CD8-positive, alpha-beta memory T cell (primary cell): Measurements from ENCODE around the gene ST8SIA5. TPM values are rescaled to one million over a fixed set of nuclear protein-coding genes. Genes with fewer than 3 reads are reported as not detected.

Source experiments
- CTCF ChIA-PET: fragments of 350-600 bp; sonication (Branson Sonifier 250); formaldehyde crosslinking; loops from one replicate; lab custom pipeline; 2021; ENCODE audit warnings: antibody characterized with exemption; lab: Charles Lee
- POLR2A ChIA-PET: fragments of 350-600 bp; sonication (Branson Sonifier 250); formaldehyde crosslinking; loops from one replicate; lab custom pipeline; 2021; ENCODE audit warnings: antibody characterized with exemption; lab: Charles Lee
- DNase-seq, 5 donors: peaks; one replicate each; pipeline versions ENCODE4 v3.0.0 to v3.0.0-alpha.2; 2020 to 2022; ENCODE audit warnings: mixed read lengths in 1 of 5
- H3K27ac ChIP-seq: one replicate; pipeline ENCODE4 v1.7.0; 2013; ENCODE audit warnings: low read depth, mild to moderate bottlenecking, low read length, moderate library complexity
- H3K27me3 ChIP-seq: 2 replicates; pipeline ENCODE4 v1.7.0; 2013; ENCODE audit warnings: low read length, mild to moderate bottlenecking; ENCODE audit not compliant: insufficient read depth, poor library complexity, severe bottlenecking
- H3K36me3 ChIP-seq: 2 replicates; pipeline ENCODE4 v1.7.0; 2013; ENCODE audit warnings: mild to moderate bottlenecking, low read length, moderate library complexity; ENCODE audit not compliant: insufficient read depth
- H3K4me1 ChIP-seq: 2 replicates; pipeline ENCODE4 v1.7.0; 2013; ENCODE audit warnings: mild to moderate bottlenecking, low read length, moderate library complexity; ENCODE audit not compliant: insufficient read depth
- H3K4me3 ChIP-seq: 2 replicates; pipeline ENCODE4 v1.7.0; 2013; ENCODE audit warnings: mild to moderate bottlenecking, low read length
- H3K9me3 ChIP-seq: 2 replicates; pipeline ENCODE4 v1.7.0; 2013; ENCODE audit warnings: mild to moderate bottlenecking, low read length
- H3K27ac Mint-ChIP-seq, 8 donors: one replicate each; pipeline ENCODE4 v1.8.0; 2020 to 2021; ENCODE audit warnings: mixed read lengths in 8 of 8, mild to moderate bottlenecking in 6 of 8, inconsistent platforms in 3 of 8, moderate library complexity in 3 of 8
- H3K27me3 Mint-ChIP-seq, 2 donors: one replicate each; pipeline ENCODE4 v1.8.0; 2020 to 2021; ENCODE audit warnings: mixed read lengths in 2 of 2, mild to moderate bottlenecking in 1 of 2, moderate library complexity in 1 of 2
- H3K36me3 Mint-ChIP-seq, 3 donors: one replicate each; pipeline ENCODE4 v1.8.0; 2020 to 2021; ENCODE audit warnings: mixed read lengths in 3 of 3, inconsistent platforms in 1 of 3, mild to moderate bottlenecking in 1 of 3
- H3K4me1 Mint-ChIP-seq, 3 donors: one replicate each; pipeline ENCODE4 v1.8.0; 2020 to 2021; ENCODE audit warnings: mixed read lengths in 3 of 3, inconsistent platforms in 1 of 3, mild to moderate bottlenecking in 1 of 3
- H3K4me3 Mint-ChIP-seq, 7 donors: one replicate each; pipeline ENCODE4 v1.8.0; 2020 to 2021; ENCODE audit warnings: mixed read lengths in 7 of 7, mild to moderate bottlenecking in 6 of 7, moderate library complexity in 4 of 7, inconsistent platforms in 2 of 7
- H3K9me3 Mint-ChIP-seq, 5 donors: one replicate each; pipeline ENCODE4 v1.8.0; 2020 to 2022; ENCODE audit warnings: mixed read lengths in 5 of 5, mild to moderate bottlenecking in 3 of 5, moderate library complexity in 2 of 5, inconsistent platforms in 1 of 5
- polyA plus RNA-seq: library from polyadenylated mRNA; unstranded; fragments of 300-500 nt; fragmentation: Illumina TruSeq; gene quantifications from one replicate; pipeline ENCODE4 v1.2.3, GENCODE V29; 2021
- total RNA-seq, 2 experiments: library from RNA; stranded (reverse); gene quantifications; one replicate each; pipeline ENCODE4 v1.2.3, GENCODE V29; 2021

ST8SIA5 gene
- total and polyA plus RNA-seq, 3 experiments from 2014 or later = 0.23 TPM; not detected in 2

- Histone ChIP-seq H3K27me3 (no peaks in the 10 kb centered on the region), H3K36me3 (no peaks in the 10 kb centered on the region), H3K9me3 (no peaks in the 10 kb centered on the region), H3K27ac (no peak overlapping the region), H3K4me3 (no peak overlapping the region), H3K4me1 (no peaks in the 10 kb centered on the region)
- Mint-ChIP-seq H3K4me3 (no peak overlapping the region), H3K36me3 (peaks cover 0 to 9% (median 0%) of the 10 kb centered on the region in 3 donors), H3K4me1 (no peaks in the 10 kb centered on the region), H3K27me3 (peaks cover 7 to 10% of the 10 kb centered on the region in 2 donors), H3K27ac (no peak overlapping the region), H3K9me3 (peaks cover 2 to 21% (median 12%) of the 10 kb centered on the region in 5 donors)
- CTCF ChIA-PET = no interaction called here
- POLR2A ChIA-PET = no interaction called here
- DNase-seq = no peak
Observed at GRCh38 chr18:46727177-46727576, 29.7 kb downstream of the ST8SIA5 start.

GRCh38 chr18:46725310-46725709 is 31.5 kb downstream of the ST8SIA5 start:
- peaks cover 7 to 13% of the 10 kb centered on the region in 2 donors for H3K27me3 Mint-ChIP-seq
- peaks cover under 1 to 12% (median 7%) of the 10 kb centered on the region in 5 donors for H3K9me3 Mint-ChIP-seq
- ChIA-PET CTCF (no interaction called here), POLR2A (no interaction called here)
- no peak overlapping the region for H3K27ac Mint-ChIP-seq
- peaks cover 0 to 9% (median 0%) of the 10 kb centered on the region in 3 donors for H3K36me3 Mint-ChIP-seq
- H3K4me1 Mint-ChIP-seq = no peaks in the 10 kb centered on the region
- no peak for DNase-seq
- Histone ChIP-seq H3K4me3 (no peak overlapping the region), H3K4me1 (no peaks in the 10 kb centered on the region), H3K36me3 (no peaks in the 10 kb centered on the region), H3K27me3 (no peaks in the 10 kb centered on the region), H3K27ac (no peak overlapping the region), H3K9me3 (no peaks in the 10 kb centered on the region)
- no peak overlapping the region for H3K4me3 Mint-ChIP-seq

DNA sequence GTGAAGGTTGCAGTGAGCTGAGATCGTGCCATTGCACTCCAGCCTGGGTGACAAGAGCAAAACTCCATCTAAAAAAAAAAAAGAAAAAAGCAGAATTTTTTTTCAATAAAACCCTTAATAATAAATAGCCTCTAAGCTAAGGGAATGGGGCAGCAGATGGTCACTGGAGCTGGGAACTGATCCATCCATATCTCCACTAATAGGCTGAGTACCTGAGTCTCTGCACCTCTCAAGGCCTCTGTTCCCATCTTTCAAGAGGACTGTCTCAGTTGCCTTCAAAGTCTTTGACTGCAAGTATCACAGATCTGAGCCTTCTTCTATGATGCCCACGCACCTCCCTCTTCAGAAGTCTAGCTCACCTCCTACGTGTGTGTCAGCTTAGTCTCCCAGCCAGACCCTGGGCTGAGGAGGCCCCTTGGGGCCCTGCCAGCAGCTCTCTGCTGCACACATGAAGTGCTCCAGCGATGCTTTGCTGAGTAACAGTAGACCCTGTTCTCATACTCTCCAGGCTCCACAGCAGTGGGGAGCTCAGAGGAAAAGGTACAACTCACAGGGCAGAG is 32.9 kb downstream of the ST8SIA5 start:
- Histone ChIP-seq H3K27ac (no peak overlapping the region), H3K9me3 (no peaks in the 10 kb centered on the region), H3K4me3 (no peak overlapping the region), H3K27me3 (no peaks in the 10 kb centered on the region), H3K4me1 (no peaks in the 10 kb centered on the region), H3K36me3 (no peaks in the 10 kb centered on the region)
- H3K4me3 Mint-ChIP-seq = no peak overlapping the region
- H3K36me3 Mint-ChIP-seq = peaks cover 0 to under 1% (median 0%) of the 10 kb centered on the region in 3 donors
- no peaks in the 10 kb centered on the region for H3K4me1 Mint-ChIP-seq
- no peak for DNase-seq
- H3K27me3 Mint-ChIP-seq = peaks cover 7 to 14% of the 10 kb centered on the region in 2 donors
- no peaks in the 10 kb centered on the region for H3K9me3 Mint-ChIP-seq
- CTCF ChIA-PET = no interaction called here
- H3K27ac Mint-ChIP-seq = no peak overlapping the region
- POLR2A ChIA-PET = no interaction called here

DNA sequence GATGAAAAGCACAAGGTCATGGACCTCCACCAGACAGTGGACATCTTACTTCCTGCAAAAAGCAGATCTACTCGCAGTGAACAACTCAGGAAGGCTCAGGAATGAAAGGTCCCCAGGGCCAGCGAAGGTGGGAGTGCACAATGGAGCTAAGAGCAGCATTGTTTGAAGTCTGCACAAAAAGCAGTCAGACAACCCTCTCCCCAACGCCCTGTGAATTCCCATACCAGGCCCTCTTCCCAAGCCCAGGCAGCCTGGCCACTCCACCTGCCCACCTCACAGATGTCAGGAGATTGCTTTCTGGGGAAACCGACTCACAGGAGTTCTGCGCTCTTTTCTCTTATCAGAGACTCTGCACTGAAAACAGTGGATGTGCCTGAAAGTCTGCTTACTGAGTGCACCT is 34.8 kb downstream of the ST8SIA5 start:
- CTCF ChIA-PET = no interaction called here
- no peaks in the 10 kb centered on the region for H3K36me3 Mint-ChIP-seq
- no peaks in the 10 kb centered on the region for H3K9me3 Mint-ChIP-seq

DNA sequence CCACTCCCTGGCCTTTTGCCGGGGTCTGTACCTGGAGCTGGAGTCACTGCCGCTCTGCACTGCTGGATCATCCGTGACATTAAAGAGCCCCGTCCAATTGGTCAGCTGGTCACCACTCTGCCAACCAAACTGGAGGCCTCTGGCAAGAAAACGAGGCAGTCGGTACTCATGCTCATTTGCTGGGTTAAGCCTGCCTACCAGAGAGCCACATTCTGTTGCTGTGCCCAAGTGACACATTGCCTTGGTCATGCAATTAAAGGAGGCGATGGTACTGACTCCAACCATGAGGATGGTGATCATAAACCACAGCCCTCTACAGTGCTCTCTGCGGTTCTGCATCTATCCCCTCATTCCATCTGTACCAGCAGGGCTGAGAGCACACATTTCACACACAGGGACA is 35.5 kb downstream of the ST8SIA5 start:
- no peaks in the 10 kb centered on the region for H3K27me3 ChIP-seq
- CTCF ChIA-PET = no interaction called here

More for the DNA sequence above, 34.8 kb downstream of the ST8SIA5 start:
- no peaks in the 10 kb centered on the region for H3K4me1 Mint-ChIP-seq
- peaks cover 12 to 20% of the 10 kb centered on the region in 2 donors for H3K27me3 Mint-ChIP-seq
- no peak for DNase-seq
- no peak overlapping the region for H3K4me3 Mint-ChIP-seq
- Histone ChIP-seq H3K4me1 (no peaks in the 10 kb centered on the region), H3K9me3 (no peaks in the 10 kb centered on the region), H3K27me3 (no peaks in the 10 kb centered on the region), H3K4me3 (no peak overlapping the region), H3K36me3 (no peaks in the 10 kb centered on the region), H3K27ac (no peak overlapping the region)
- POLR2A ChIA-PET = no interaction called here
- H3K27ac Mint-ChIP-seq = no peak overlapping the region

GRCh38 chr18:46720521-46720920 is 36.3 kb downstream of the ST8SIA5 start:
- no peak overlapping the region for H3K27ac Mint-ChIP-seq
- no peaks in the 10 kb centered on the region for H3K36me3 Mint-ChIP-seq
- no peak overlapping the region for H3K27ac ChIP-seq
- no peaks in the 10 kb centered on the region for H3K4me1 Mint-ChIP-seq
- H3K4me3 ChIP-seq = no peak overlapping the region
- no peak overlapping the region for H3K4me3 Mint-ChIP-seq
- H3K27me3 ChIP-seq = no peaks in the 10 kb centered on the region
- no peaks in the 10 kb centered on the region for H3K9me3 ChIP-seq
- peaks cover 12 to 20% of the 10 kb centered on the region in 2 donors for H3K27me3 Mint-ChIP-seq
- H3K4me1 ChIP-seq = no peaks in the 10 kb centered on the region
- H3K36me3 ChIP-seq = no peaks in the 10 kb centered on the region
- CTCF ChIA-PET = no interaction called here
- no peak for DNase-seq
- no peaks in the 10 kb centered on the region for H3K9me3 Mint-ChIP-seq
- POLR2A ChIA-PET = no interaction called here

More for the DNA sequence above, 35.5 kb downstream of the ST8SIA5 start:
- DNase-seq = no peak
- no peaks in the 10 kb centered on the region for H3K36me3 ChIP-seq
- H3K4me3 Mint-ChIP-seq = no peak overlapping the region
- H3K27ac ChIP-seq = no peak overlapping the region
- H3K4me1 Mint-ChIP-seq = no peaks in the 10 kb centered on the region
- H3K36me3 Mint-ChIP-seq = no peaks in the 10 kb centered on the region
- H3K4me3 ChIP-seq = no peak overlapping the region
- H3K9me3 ChIP-seq = no peaks in the 10 kb centered on the region
- H3K27ac Mint-ChIP-seq = no peak overlapping the region
- POLR2A ChIA-PET = no interaction called here
- H3K9me3 Mint-ChIP-seq = no peaks in the 10 kb centered on the region
- H3K27me3 Mint-ChIP-seq = peaks cover 12 to 20% of the 10 kb centered on the region in 2 donors
- no peaks in the 10 kb centered on the region for H3K4me1 ChIP-seq

DNA sequence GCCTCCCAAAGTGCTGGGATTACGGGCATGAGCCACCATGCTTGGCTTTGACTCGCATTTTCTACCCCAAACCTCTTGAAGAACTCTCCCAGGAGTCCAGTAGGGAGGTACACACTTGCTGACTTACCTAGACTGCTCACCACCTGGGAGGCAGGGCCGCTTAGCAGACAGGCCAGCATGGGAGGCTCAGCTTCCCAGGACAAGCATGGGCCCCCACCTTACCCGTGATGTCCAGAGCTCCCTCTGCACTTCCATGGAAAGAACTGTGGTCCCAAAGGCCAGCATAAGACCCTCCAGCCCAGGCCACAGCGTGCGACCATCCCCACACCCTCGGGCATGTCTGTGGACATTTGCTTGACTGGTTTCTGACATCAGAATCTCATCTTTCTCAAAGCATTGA is 36.8 kb downstream of the ST8SIA5 start:
- H3K4me1 Mint-ChIP-seq = no peaks in the 10 kb centered on the region
- ChIA-PET CTCF (no interaction called here), POLR2A (no interaction called here)
- H3K9me3 Mint-ChIP-seq = no peaks in the 10 kb centered on the region
- peaks cover 12 to 20% of the 10 kb centered on the region in 2 donors for H3K27me3 Mint-ChIP-seq
- Histone ChIP-seq H3K4me3 (no peak overlapping the region), H3K27me3 (no peaks in the 10 kb centered on the region), H3K27ac (no peak overlapping the region), H3K36me3 (no peaks in the 10 kb centered on the region), H3K9me3 (no peaks in the 10 kb centered on the region), H3K4me1 (no peaks in the 10 kb centered on the region)
- H3K27ac Mint-ChIP-seq = no peak overlapping the region
- no peaks in the 10 kb centered on the region for H3K36me3 Mint-ChIP-seq
- no peak overlapping the region for H3K4me3 Mint-ChIP-seq
- DNase-seq = no peak

GRCh38 chr18:46719388-46719787 is 37.5 kb downstream of the ST8SIA5 start:
- H3K4me1 Mint-ChIP-seq = no peaks in the 10 kb centered on the region
- no peak overlapping the region for H3K27ac ChIP-seq
- no peaks in the 10 kb centered on the region for H3K4me1 ChIP-seq
- H3K36me3 Mint-ChIP-seq = no peaks in the 10 kb centered on the region
- no peak overlapping the region for H3K27ac Mint-ChIP-seq
- CTCF ChIA-PET = no interaction called here
- peaks cover 11 to 20% of the 10 kb centered on the region in 2 donors for H3K27me3 Mint-ChIP-seq
- no peaks in the 10 kb centered on the region for H3K27me3 ChIP-seq
- no peaks in the 10 kb centered on the region for H3K36me3 ChIP-seq
- H3K4me3 ChIP-seq = no peak overlapping the region
- DNase-seq = no peak
- H3K9me3 Mint-ChIP-seq = no peaks in the 10 kb centered on the region
- H3K9me3 ChIP-seq = no peaks in the 10 kb centered on the region
- H3K4me3 Mint-ChIP-seq = no peak overlapping the region
- POLR2A ChIA-PET = no interaction called here
